IMR-90 (cell line): ENCODE data around the gene PREP. TPM values are rescaled to one million over a fixed set of nuclear protein-coding genes. Genes with fewer than 3 reads are reported as not detected.

ENCODE experiments used
- ATAC-seq: fragments of 200-7000 bp; cut with Tn5 transposase; 2 replicates; pipeline ENCODE4 v1.9.1; 2020; ENCODE audit warnings: low read depth, mild to moderate bottlenecking, moderate library complexity
- BruUV-seq: library from RNA; stranded (reverse); fragments of 400-500 nt; replicated peaks from 2 replicates; lab custom pipeline; 2021; lab: Mats Ljungman, UMichigan
- CTCF ChIA-PET: fragments of 300-600 bp; formaldehyde crosslinking; extraction: SDS; loops from one replicate; lab custom pipeline; 2021; ENCODE audit warnings: antibody characterized with exemption; lab: Yijun Ruan, JAX
- POLR2A ChIA-PET: fragments of 300-600 bp; sonication (Branson Sonifier 250); formaldehyde crosslinking; loops from one replicate; lab custom pipeline; 2022; ENCODE audit warnings: antibody characterized with exemption; ENCODE audit not compliant: unreplicated experiment; lab: Charles Lee
- DNase-seq: peaks from one replicate; pipeline ENCODE4 v3.0.0; 2013
- H2AFZ ChIP-seq: replicated peaks from 2 replicates; pipeline ENCODE3; 2013; ENCODE audit warnings: low read length, mild to moderate bottlenecking; ENCODE audit not compliant: poor library complexity
- H2AK5ac ChIP-seq: 2 replicates; pipeline ENCODE4 v1.6.1; 2013; ENCODE audit warnings: low read depth, low read length, inconsistent platforms
- H2AK9ac ChIP-seq: replicated peaks from 2 replicates; pipeline ENCODE3; 2013; ENCODE audit warnings: mild to moderate bottlenecking, low read depth, low read length, moderate library complexity; ENCODE audit not compliant: poor library complexity
- H2BK120ac ChIP-seq: 2 replicates; pipeline ENCODE4 v1.6.1; 2013; ENCODE audit warnings: low read depth, low read length, inconsistent platforms
- H2BK15ac ChIP-seq: 3 replicates; pipeline ENCODE4 v1.6.1; 2013; ENCODE audit warnings: low read depth, low read length, inconsistent platforms
- H2BK20ac ChIP-seq: 2 replicates; pipeline ENCODE4 v1.6.1; 2013; ENCODE audit warnings: low read depth, mild to moderate bottlenecking, inconsistent platforms, low read length, moderate library complexity
- H2BK5ac ChIP-seq: 2 replicates; pipeline ENCODE4 v1.6.1; 2013; ENCODE audit warnings: mild to moderate bottlenecking, low read depth, low read length, inconsistent platforms; ENCODE audit not compliant: poor library complexity, severe bottlenecking
- H3K14ac ChIP-seq: replicated peaks from 2 replicates; pipeline ENCODE4 v1.6.1; 2013; ENCODE audit warnings: low read depth, low read length, inconsistent platforms
- H3K18ac ChIP-seq: 2 replicates; pipeline ENCODE4 v1.6.1; 2013; ENCODE audit warnings: low read depth, low read length, control low read depth
- H3K23ac ChIP-seq: 2 replicates; pipeline ENCODE4 v1.6.1; 2013; ENCODE audit warnings: low read depth, low read length, inconsistent platforms
- H3K27ac ChIP-seq: 2 replicates; pipeline ENCODE4 v1.5.1; 2013; ENCODE audit warnings: mild to moderate bottlenecking, control low read depth, low read length; ENCODE audit not compliant: insufficient read depth
- H3K27me3 ChIP-seq: 2 replicates; pipeline ENCODE4 v1.6.1; 2013; ENCODE audit warnings: low read length; ENCODE audit not compliant: control insufficient read depth, insufficient read depth
- H3K36me3 ChIP-seq: 2 replicates; pipeline ENCODE4 v1.6.1; 2013; ENCODE audit warnings: low read length, mixed read lengths; ENCODE audit not compliant: control insufficient read depth, insufficient read depth
- H3K4ac ChIP-seq: 2 replicates; pipeline ENCODE4 v1.6.1; 2013; ENCODE audit warnings: low read depth, low read length, inconsistent platforms
- H3K4me1 ChIP-seq: 2 replicates; pipeline ENCODE4 v1.6.1; 2013; ENCODE audit warnings: low read length, mixed read lengths; ENCODE audit not compliant: control insufficient read depth, insufficient read depth
- H3K4me2 ChIP-seq: 2 replicates; pipeline ENCODE4 v1.6.1; 2013; ENCODE audit warnings: low read depth, mild to moderate bottlenecking, control low read depth, low read length, moderate library complexity
- H3K4me3 ChIP-seq: 2 replicates; pipeline ENCODE4 v1.5.1; 2013; ENCODE audit warnings: low read depth, mild to moderate bottlenecking, control low read depth, low read length, moderate library complexity; ENCODE audit not compliant: insufficient read depth
- H3K56ac ChIP-seq: 2 replicates; pipeline ENCODE4 v1.6.1; 2013; ENCODE audit warnings: low read length, inconsistent platforms; ENCODE audit not compliant: insufficient read depth; ENCODE audit errors: extremely low read depth
- H3K79me1 ChIP-seq, 2 experiments: 2 replicates each; pipeline ENCODE4 v1.6.1; 2013; ENCODE audit warnings: low read length in 2 of 2, inconsistent platforms in 1 of 2, low read depth in 1 of 2
- H3K9ac ChIP-seq: 2 replicates; pipeline ENCODE4 v1.6.1; 2013; ENCODE audit warnings: low read depth, low read length, control low read depth
- H3K9me1 ChIP-seq: 2 replicates; pipeline ENCODE4 v1.6.1; 2013; ENCODE audit warnings: low read length, inconsistent platforms; ENCODE audit not compliant: insufficient read depth
- H3K9me3 ChIP-seq: 2 replicates; pipeline ENCODE4 v1.6.1; 2013; ENCODE audit warnings: low read length; ENCODE audit not compliant: control insufficient read depth, insufficient read depth
- H4K20me1 ChIP-seq: 2 replicates; pipeline ENCODE4 v1.6.1; 2013; ENCODE audit warnings: low read length, inconsistent platforms; ENCODE audit not compliant: insufficient read depth
- H4K5ac ChIP-seq: 2 replicates; pipeline ENCODE4 v1.6.1; 2013; ENCODE audit warnings: mild to moderate bottlenecking, low read depth, low read length, control low read depth
- H4K8ac ChIP-seq, 2 experiments: 2 replicates each; pipeline ENCODE4 v1.6.1; 2013; ENCODE audit warnings: low read depth in 2 of 2, low read length in 2 of 2, control low read depth in 1 of 2, inconsistent platforms in 1 of 2
- H4K91ac ChIP-seq: 2 replicates; pipeline ENCODE4 v1.6.1; 2013; ENCODE audit warnings: low read depth, low read length, inconsistent platforms; ENCODE audit not compliant: insufficient read depth
- BHLHE40 ChIP-seq: fragments of 150-350 bp; IDR thresholded peaks from 2 replicates; pipeline ENCODE4 v1.6.1; 2016; ENCODE audit warnings: mild to moderate bottlenecking, low read depth, low read length
- CEBPB ChIP-seq: IDR thresholded peaks from 2 replicates; pipeline ENCODE4 v1.6.1; 2012; ENCODE audit warnings: low read depth, low read length, improper control_type of control experiment
- CHD1 ChIP-seq: IDR thresholded peaks from 2 replicates; pipeline ENCODE4 v1.6.1; 2012; ENCODE audit warnings: low read depth, low read length, improper control_type of control experiment
- CTCF ChIP-seq: conservative IDR thresholded peaks from 2 replicates; pipeline ENCODE4 v1.5.1; 2012; ENCODE audit warnings: mild to moderate bottlenecking, low read depth, low read length, improper control_type of control experiment
- NFE2L2 ChIP-seq: fragments of 150-350 bp; IDR thresholded peaks from 2 replicates; pipeline ENCODE4 v1.6.1; 2016; ENCODE audit warnings: low read depth, mild to moderate bottlenecking, low read length
- POLR2A ChIP-seq: IDR thresholded peaks from 2 replicates; pipeline ENCODE4 v1.6.1; 2012; ENCODE audit warnings: mild to moderate bottlenecking, low read depth, low read length
- RCOR1 ChIP-seq: IDR thresholded peaks from 2 replicates; pipeline ENCODE4 v1.6.1; 2012; ENCODE audit warnings: mild to moderate bottlenecking, low read length, improper control_type of control experiment; ENCODE audit not compliant: insufficient replicate concordance
- SMC3 ChIP-seq: fragments of 150-350 bp; IDR thresholded peaks from 2 replicates; pipeline ENCODE4 v1.6.1; 2016; ENCODE audit warnings: low read depth, mild to moderate bottlenecking, antibody characterized with exemption, low read length, moderate library complexity
- WGBS, 2 experiments: methylation state at CpG; one replicate each; pipeline versions ENCODE4 v1.1.5 to v1.1.7; 2013; ENCODE audit warnings: missing lambda C conversion rate in 2 of 2; ENCODE audit not compliant: insufficient read length in 1 of 2; ENCODE audit errors: extremely low coverage in 2 of 2; 5-methylcytosine and 5-hydroxymethylcytosine counted together
- dilution Hi-C: fragments of 300-500 bp; cut with HindIII; formaldehyde crosslinking; loops from one replicate; pipeline ENCODE4 v1.14.3; 2018; ENCODE audit warnings: low sequenced_read_pairs; ENCODE audit not compliant: unreplicated experiment
- in situ Hi-C: fragments of 300-500 bp; cut with MboI; formaldehyde crosslinking; loops from 3 replicates; pipeline ENCODE4 v1.14.3; 2019; ENCODE audit warnings: low sequenced_read_pairs, inconsistent platforms, mixed read lengths
- intact Hi-C: fragments of 100-400 bp; cut with micrococcal nuclease; formaldehyde crosslinking; loops from 2 replicates; pipeline ENCODE4 v1.10.0; 2022
- polyA plus RNA-seq, 3 experiments: library from polyadenylated mRNA; depleted of rRNA; stranded (reverse); fragments of >200 nt; gene quantifications; 2 replicates each; pipeline ENCODE4 v1.2.3, GENCODE V29; 2012; ENCODE audit warnings: low replicate concordance in 1 of 3
- total RNA-seq: library from RNA; depleted of rRNA; stranded (reverse); fragments of >200 nt; gene quantifications from 2 replicates; pipeline ENCODE4 v1.2.3, GENCODE V29; 2012

Gene PREP
- total and polyA plus RNA-seq, 2 of the 4 experiments (the other 2 are of a cell fraction), result 21.0 to 25.7 TPM

- Histone ChIP-seq H3K23ac (no peak overlapping the region), H2AFZ (no peak overlapping the region), H3K4ac (no peak overlapping the region), H4K5ac (no peak overlapping the region), H3K9ac (no peak overlapping the region), H4K91ac (no peak overlapping the region), H3K27ac (no peak overlapping the region), H2AK9ac (no peak overlapping the region), H2BK120ac (no peak overlapping the region), H3K9me1 (peaks cover 2% of the 10 kb centered on the region; the same call in 1 of the 2 replicates), H3K18ac (no peak overlapping the region), H3K4me3 (no peak overlapping the region), H3K14ac (no peak overlapping the region), H4K20me1 (no peaks in the 10 kb centered on the region), H2BK20ac (no peak overlapping the region), H2BK5ac (no peak overlapping the region), H3K4me2 (no peak overlapping the region), H3K27me3 (no peaks in the 10 kb centered on the region), H2AK5ac (no peak overlapping the region), H4K8ac (no peak overlapping the region), H3K79me1 (peaks cover 19 to 30% of the 10 kb centered on the region in 2 experiments), H2BK15ac (no peak overlapping the region), H3K9me3 (no peaks in the 10 kb centered on the region), H3K4me1 (no peaks in the 10 kb centered on the region), H3K56ac (no peak overlapping the region), H3K36me3 (peaks cover 14% of the 10 kb centered on the region)
- no TSS peak for BruUV-seq
- in situ Hi-C loops (no loop called here), intact Hi-C loops (no loop called here), dilution Hi-C loops (no loop called here)
- ATAC-seq (no peak), DNase-seq (no peak)
- POLR2A ChIA-PET, result no interaction called here
- no CpG with 5 or more reads among the region's 6 CpGs for WGBS, 2 experiments
- TF ChIP-seq RCOR1, result no peak
- TF ChIP-seq SMC3, result no peak
- no peak for TF ChIP-seq CTCF
- TF ChIP-seq NFE2L2, result no peak
- no peak for TF ChIP-seq CEBPB
- no peak for TF ChIP-seq CHD1
- no peak for TF ChIP-seq BHLHE40
- TF ChIP-seq POLR2A, result no peak
- CTCF ChIA-PET, result no interaction called here
Observed at GRCh38 chr6:105391705-105392104, 11.2 kb downstream of the PREP start.
